NCI-H2171 treated with DMSO at 0.1 percent for 48 hours (cell line): ENCODE data around the gene GPR68.
"Not testable (repeated sequence)": the region's sequence is repeated elsewhere in the genome, so short reads cannot be mapped to it uniquely, and the experiment has no call there.

Source experiments
- DNase-seq: peaks from one replicate; lab custom pipeline; 2025; lab: John Stamatoyannopoulos, UW

Gene GPR68

GRCh38 chr14:91190853-91191252 is 53.7 kb downstream of the GPR68 start:
- no peak for DNase-seq

DNA sequence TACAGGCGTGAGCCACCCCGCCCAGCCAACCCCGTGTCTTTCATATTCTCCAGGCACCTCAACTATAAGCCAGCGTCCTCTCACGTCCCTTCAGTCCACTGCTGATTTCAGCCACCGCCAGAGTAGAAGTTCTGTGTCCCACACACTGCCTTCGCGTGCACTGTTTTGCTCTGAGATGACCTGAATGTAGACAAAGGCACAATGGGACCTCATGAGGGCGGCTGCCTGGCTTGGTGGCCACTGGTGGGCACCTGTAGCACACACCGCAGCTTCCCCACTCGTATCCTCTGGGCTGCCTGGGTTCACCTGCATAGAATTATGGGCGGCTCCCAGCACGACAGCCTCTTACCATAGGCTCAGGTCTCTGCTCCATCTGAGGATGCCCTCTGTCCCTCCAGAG is 57.2 kb downstream of the GPR68 start:
- DNase-seq, result no peak

DNA sequence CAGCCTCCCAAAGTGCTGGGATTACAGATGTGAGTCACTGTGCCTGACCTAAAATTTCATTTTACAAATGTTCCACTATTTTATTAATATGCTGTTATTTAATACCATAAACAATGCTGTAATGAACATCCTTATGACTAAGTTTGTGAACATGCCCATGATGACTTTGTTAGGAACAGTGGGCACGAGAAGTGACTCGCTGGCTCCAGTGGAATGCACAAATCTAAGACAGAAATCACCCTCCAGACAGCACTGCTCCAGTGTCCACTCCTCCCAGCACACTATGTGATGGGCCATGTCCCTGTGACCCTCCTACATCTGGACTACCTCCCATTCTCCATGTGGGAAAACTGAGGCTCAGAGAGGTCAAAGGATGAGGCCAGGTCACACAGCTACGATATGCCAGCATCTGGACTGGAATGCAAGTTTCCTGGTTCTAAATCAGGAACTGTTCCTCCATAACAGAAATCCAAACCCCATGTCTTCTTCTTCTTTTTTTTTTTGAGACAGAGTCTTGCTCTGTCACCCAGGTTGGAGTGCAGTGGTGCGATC is 57.9 kb downstream of the GPR68 start:
- no peak for DNase-seq

DNA sequence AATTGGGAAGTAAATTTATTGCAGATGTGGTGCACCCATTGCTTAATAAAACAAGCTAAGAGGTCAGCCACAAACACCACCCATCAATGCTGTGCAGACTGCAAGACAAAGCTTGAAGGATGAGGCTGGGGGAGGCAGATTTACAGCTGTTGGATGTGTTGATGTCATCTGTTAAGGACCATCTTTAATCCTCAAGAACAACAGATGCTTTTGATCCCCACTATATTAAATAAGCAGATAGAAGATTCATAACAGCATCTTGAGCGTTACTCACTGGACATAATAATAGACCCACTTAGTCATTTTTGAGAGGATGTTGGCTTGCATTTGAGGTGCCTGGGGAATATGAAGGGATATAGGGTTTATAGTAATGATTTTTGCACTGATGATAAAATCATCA is 58.8 kb downstream of the GPR68 start:
- no peak for DNase-seq

DNA sequence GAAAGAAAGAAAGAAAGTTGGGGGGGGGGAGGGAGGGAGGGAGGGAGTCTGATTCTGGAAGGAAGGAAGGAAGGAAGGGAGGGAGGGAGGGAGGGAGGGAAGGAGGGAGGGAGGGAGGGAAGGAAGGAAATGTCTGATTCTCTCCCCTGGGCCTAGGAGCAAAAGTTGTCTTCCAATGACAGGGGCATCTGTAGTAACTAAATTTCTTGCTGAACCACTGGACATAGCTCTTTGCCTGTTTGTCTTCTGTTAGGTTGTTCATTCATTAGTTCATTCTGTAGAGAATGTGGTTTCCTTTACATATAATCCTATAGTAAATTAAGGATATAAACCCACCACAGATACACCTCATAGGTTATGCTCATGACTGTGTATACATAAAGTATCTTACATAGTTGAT is 59.9 kb downstream of the GPR68 start:
- no peak for DNase-seq

- DNase-seq, result not testable (repeated sequence)
Measured at GRCh38 chr14:91182753-91183152, 61.8 kb downstream of the GPR68 start.
